ENCODE measurements around the gene ZCCHC4. TPM values are rescaled to one million over a fixed set of nuclear protein-coding genes. Genes with fewer than 3 reads are reported as not detected.

The ZCCHC4 gene
- polyA plus RNA-seq, 1 of the 3 experiments (the other 2 are of a cell fraction): 4.8 TPM

GRCh38 chr4:25410820-25411529, 98.4 kb downstream of the ZCCHC4 start:
- CTCF ChIA-PET: no interaction called here
- H2AFZ ChIP-seq (ENCODE audit: low read depth): no peak overlapping the region
- H4K20me1 ChIP-seq (ENCODE audit: insufficient read depth): no peaks in the 10 kb centered on the region
- no peaks in the 10 kb centered on the region for H3K79me2 ChIP-seq (ENCODE audit: insufficient read depth)
- 91% methylated on average over 4 of the region's 4 CpGs for WGBS (ENCODE audit: low lambda C conversion rate)
- no peak for DNase-seq
- no peaks in the 10 kb centered on the region for H3F3A ChIP-seq (replicated peaks; ENCODE audit: insufficient read depth)
- H3K27me3 ChIP-seq (ENCODE audit: insufficient read depth): no peaks in the 10 kb centered on the region
- H3K4me1 ChIP-seq (ENCODE audit: control insufficient read depth in 1 of 2, insufficient read depth in 2 of 2, low read depth in 1 of 2, low read length in 1 of 2): no peaks in the 10 kb centered on the region
- H3K36me3 ChIP-seq (replicated peaks in 1 of 2; ENCODE audit: control insufficient read depth in 1 of 2, insufficient read depth in 2 of 2, low read length in 1 of 2): peaks cover 75 to 93% of the 10 kb centered on the region in 2 experiments
- H3K9ac ChIP-seq: no peak overlapping the region
- no peak for TF ChIP-seq MEF2A (IDR thresholded peaks at IDR 0.05; ENCODE audit: borderline replicate concordance, low read depth)
- no peak for TF ChIP-seq PBX3 (IDR thresholded peaks at IDR 0.05)
- no peak for TF ChIP-seq ELF1 (IDR thresholded peaks at IDR 0.05)
- TF ChIP-seq RFX5 (IDR thresholded peaks at IDR 0.05; ENCODE audit: low read length): no peak
- no peak for TF ChIP-seq CTCF (IDR thresholded peaks at IDR 0.05)
- no peak for TF ChIP-seq MXI1 (IDR thresholded peaks at IDR 0.05; ENCODE audit: low read depth, low read length)
- TF ChIP-seq FOXM1 (IDR thresholded peaks at IDR 0.05; ENCODE audit: low read depth): no peak
- no peak for TF ChIP-seq GATA2 (CRISPR knock-in tag; IDR thresholded peaks at IDR 0.05)
- TF ChIP-seq, protein P1, sequence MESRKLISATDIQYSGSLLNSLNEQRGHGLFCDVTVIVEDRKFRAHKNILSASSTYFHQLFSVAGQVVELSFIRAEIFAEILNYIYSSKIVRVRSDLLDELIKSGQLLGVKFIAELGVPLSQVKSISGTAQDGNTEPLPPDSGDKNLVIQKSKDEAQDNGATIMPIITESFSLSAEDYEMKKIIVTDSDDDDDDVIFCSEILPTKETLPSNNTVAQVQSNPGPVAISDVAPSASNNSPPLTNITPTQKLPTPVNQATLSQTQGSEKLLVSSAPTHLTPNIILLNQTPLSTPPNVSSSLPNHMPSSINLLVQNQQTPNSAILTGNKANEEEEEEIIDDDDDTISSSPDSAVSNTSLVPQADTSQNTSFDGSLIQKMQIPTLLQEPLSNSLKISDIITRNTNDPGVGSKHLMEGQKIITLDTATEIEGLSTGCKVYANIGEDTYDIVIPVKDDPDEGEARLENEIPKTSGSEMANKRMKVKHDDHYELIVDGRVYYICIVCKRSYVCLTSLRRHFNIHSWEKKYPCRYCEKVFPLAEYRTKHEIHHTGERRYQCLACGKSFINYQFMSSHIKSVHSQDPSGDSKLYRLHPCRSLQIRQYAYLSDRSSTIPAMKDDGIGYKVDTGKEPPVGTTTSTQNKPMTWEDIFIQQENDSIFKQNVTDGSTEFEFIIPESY (IDR thresholded peaks at IDR 0.05; ENCODE audit: borderline replicate concordance, low read depth): no peak
- TF ChIP-seq, protein P2, sequence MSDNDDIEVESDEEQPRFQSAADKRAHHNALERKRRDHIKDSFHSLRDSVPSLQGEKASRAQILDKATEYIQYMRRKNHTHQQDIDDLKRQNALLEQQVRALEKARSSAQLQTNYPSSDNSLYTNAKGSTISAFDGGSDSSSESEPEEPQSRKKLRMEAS (IDR thresholded peaks at IDR 0.05; ENCODE audit: low read depth): no peak
- TF ChIP-seq RXRA (IDR thresholded peaks at IDR 0.05; ENCODE audit: borderline replicate concordance, low read depth): no peak
- no peak for TF ChIP-seq RCOR1 (IDR thresholded peaks at IDR 0.05; ENCODE audit: low read length)
- H3K9me2 ChIP-seq: no peaks in the 10 kb centered on the region
- no peak overlapping the region for H3K4me2 ChIP-seq
- POLR2A ChIA-PET: no interaction called here
- no peak overlapping the region for H3K4me3 ChIP-seq (ENCODE audit: low read depth in 2 of 2, low read length in 1 of 2)
- no peak overlapping the region for H3K27ac ChIP-seq (ENCODE audit: low read depth in 2 of 2, low read length in 1 of 2)
- H3K9me3 ChIP-seq: no peaks in the 10 kb centered on the region
